ENCODE results near the gene ATP8B1.

ATP8B1 gene

DNA sequence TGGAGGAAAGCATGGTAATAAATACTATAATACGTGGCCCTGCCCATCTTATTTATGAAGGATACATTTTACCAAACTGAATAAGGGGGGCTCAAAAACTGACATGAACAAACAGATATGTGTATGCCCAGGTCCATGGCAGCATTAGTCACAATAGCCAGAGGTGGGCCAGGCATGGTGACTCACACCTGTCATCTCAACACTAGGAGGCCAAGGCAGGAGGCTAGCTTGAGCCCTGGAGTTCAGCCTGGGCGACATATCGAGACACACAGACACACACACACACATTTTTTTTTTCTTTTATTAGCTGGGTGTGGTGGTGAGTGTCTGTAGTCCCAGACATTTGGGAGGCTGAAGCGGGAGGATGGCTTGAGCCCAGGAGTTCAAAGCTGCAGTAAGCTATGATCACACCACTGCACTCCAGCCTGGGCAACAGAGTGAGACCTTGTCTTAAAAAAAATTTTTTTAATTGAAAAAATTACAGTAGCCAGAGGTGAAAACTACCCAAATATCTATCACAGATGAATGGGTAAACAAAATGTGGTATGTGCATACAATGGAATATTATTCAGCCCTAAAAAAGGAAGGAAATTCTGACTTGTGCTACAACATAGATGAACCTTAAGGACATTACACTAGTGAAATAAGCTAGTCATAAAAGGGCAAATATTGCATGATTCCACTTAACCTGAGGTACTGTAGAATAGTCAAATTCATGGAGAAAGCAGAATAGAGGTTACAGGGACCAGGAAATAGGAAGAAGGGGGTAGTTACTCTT, 8.0 kb downstream of the ATP8B1 start:
- in situ Hi-C loops (cut with MboI; ENCODE audit: low sequenced_read_pairs): no loop called here

DNA sequence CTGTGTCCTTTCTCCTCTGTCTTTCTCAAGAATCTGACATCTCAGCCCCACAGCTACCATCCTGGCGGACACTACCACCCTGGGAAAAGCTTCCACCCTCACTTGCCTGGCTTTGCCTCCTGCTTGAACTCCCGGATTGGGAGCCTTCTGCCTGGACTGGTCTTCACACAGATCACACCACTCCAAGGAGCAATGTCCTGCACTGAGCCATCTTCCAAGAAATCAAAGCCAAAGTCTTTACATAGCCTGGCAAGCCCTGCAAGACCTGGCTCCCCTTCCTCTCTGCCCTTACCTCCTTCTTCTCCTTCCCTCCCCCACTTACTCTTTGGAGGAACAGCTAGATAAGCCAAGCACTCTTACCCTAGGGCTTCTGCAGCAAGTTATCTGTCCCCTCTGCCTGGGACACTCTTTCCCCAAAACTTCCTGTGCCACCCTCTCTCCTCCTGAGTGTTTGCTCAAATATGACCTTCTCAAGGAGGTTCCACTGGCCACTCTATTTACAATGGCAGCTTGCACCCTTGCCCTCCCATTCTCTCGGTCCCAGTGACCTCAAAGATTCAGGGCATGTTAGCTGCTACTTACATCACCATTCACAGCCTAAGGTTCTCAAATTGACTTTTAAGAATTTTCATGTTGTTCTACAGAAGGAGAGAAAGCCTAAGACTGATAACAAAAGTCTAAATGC, 9.7 kb downstream of the ATP8B1 start:
- in situ Hi-C loops (cut with MboI; ENCODE audit: low sequenced_read_pairs): no loop called here

DNA sequence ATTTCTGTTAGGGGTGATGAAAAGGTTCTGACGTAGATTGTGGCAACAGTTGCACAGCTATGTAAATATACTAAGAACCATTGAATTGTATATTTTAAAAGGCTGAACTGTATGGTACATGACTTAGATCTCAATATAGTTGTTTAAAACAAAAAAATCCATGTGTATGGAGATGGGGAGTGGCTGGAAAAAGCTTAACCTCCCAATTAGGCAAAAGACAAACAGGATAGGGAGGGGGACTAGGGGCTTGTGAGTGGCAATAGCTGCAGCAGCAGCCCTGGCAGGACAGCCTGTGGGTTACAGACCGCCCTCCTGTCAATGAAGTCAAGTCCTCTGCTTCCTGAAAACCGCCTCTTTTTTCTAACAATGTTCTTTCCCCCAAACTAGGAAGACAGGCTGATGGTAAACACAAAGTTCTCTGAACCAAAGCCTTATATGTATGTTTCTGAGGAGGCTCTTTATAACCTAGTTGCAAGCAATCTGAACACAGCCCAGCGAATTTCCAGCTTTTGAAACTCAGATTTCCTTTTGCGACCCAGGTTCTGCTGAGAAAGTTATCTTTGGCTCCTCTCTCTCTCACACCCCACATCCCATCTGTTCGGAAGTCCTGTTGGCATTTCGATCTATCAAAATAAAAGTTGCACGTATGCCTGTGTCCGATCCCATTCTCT, 10.3 kb downstream of the ATP8B1 start:
- in situ Hi-C loops (cut with MboI; ENCODE audit: low sequenced_read_pairs): no loop called here

DNA sequence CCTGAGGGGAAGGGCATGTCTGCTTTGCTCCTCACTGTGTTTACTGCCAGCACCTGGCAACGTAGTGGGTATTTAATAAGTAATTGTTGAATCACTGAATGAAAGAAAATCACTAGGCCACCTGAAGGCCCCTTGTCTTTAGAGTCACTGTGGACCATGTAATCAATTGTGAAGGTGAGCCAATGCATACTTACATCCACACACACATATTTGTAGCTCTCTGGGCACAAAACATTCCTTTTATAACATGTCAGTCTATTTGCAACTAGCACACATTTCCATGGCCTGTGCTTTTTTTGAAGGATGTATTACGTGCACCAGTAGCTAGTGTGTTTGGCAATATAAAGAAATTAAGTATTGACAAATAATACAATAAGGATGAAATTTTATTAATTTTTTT, 11.2 kb downstream of the ATP8B1 start:
- in situ Hi-C loops (cut with MboI; ENCODE audit: low sequenced_read_pairs): no loop called here

DNA sequence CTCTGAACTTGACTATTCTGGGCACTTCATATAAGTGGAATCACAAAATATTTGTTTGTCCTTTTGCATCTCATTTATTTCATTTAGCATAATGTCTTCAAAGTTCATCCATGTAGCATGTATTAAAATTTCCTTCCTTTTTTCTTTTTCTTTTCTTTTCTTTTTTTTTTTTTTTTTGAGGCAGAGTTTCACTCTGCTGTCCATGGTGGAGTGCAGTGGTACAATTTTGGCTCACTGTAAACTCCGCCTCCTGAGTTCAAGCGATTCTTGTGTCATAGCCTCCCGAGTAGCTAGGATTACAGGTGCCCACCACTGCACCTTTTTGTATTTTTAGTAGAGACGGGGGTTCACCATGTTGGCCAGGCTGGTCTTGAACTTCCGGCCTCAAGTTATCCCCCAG, 11.9 kb downstream of the ATP8B1 start:
- in situ Hi-C loops (cut with MboI; ENCODE audit: low sequenced_read_pairs): no loop called here

DNA sequence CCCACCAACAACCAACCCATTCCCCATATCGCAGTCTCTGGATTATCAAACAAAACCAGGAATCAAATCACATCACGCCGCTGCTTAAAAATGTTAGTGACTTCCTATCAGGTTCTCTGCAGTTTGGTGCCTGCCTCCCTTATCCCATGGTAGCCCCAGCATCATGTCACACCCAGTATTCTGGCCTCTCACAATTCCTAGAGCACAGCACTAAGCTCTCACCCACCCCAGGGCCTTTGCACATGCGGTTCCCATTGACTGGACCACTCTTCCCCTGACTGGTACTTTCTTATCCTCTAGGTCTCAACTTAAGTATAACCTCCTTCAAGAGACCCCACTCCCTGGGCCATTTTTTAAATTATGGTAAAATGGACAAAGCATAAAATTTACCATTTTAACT, 12.8 kb downstream of the ATP8B1 start:
- in situ Hi-C loops (cut with MboI; ENCODE audit: low sequenced_read_pairs): no loop called here

DNA sequence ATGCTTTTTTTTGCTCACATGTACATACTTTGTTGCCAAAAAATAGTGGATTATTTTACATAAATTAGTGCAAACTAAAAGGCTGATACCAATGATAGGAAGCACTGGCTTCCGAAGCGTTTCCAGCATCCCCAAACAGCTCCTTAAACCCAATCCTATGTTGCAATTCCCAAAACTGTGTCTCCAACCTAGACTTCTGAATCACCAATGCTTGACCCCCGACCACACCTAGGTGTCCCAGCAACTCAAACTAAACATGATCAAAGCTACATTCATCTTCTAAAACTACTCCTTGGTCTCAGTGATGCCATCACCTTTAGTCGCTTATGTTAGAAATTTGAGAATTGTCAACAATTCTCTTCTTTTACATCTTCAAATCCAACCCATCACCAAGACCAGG, 13.4 kb downstream of the ATP8B1 start:
- in situ Hi-C loops (cut with MboI; ENCODE audit: low sequenced_read_pairs): no loop called here

DNA sequence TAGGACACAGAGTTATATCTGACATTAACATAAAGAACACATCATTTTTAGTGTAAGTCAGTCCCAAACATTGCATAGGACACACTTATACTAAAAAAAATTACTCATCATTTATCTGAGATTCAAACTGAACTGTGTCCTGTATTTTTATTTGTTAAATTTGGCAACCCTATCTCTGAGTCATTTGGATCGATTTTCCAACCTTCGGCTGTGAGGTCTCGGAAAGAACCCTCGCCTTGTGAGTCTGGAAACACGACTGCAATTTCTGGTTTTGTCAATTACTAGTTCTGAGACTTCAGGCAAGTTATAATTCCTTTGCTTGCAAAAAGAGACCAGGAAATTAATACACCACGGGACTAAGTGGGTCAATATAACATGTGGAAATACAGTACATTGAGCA, 14.0 kb downstream of the ATP8B1 start:
- in situ Hi-C loops (cut with MboI; ENCODE audit: low sequenced_read_pairs): no loop called here

DNA sequence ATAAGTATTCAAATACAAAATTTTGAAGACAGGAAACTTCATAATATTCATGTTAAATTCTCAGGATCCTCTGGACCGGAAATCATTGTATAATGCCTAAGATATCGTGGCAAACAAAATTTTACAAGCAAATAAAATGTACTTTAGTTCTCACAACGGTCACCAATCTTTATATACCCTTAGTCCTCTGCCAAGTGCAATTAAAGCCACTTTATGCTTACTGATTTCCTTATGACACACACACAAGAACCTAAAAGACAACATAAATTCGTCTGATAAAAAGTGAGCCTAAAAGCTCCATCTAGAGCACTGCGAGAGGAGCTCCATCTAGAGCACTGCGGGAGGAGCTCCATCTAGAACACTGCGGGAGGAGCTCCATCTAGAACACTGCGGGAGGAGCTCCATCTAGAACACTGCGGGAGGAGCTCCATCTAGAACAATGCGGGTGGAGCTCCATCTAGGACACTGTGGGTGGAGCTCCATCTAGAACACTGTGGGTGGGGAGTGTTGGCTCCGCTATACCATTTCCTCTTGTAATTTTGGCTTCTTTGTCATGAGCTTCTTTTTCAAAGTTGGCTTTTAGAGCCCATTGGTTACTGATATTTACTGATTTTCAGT, 15.9 kb downstream of the ATP8B1 start:
- in situ Hi-C loops (cut with MboI; ENCODE audit: low sequenced_read_pairs): no loop called here

DNA sequence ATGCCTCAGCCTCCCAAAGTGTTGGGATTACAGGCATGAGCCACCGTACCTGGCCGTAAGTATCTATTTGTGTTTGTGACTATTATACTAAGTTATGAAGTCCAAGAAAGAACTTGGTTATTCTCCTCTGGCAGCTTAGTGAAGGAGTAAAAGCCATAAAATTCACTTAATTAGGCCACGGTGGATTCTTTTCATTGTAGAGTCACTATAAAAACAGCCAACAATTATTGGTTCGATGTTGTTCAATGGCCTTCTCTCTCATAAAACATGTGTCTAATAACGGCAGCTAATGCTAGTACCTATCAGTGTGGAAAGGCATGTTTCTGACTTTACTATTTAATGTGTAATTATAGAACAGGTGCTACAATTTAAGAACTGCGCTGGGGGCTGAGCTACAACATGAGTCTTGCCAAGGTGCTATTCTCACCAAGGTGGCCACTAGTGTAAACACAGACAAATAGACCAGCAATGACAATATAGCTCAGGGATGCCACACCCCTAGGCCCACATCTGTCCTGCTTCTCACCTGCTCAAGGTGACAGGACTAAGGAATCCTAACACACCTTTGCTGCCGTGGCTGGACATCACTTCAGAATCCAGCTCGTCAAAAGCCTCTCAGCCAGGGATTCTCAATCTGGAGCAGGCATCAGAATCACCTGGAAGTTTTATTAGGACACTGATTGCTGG, 17.2 kb downstream of the ATP8B1 start:
- in situ Hi-C loops (cut with MboI; ENCODE audit: low sequenced_read_pairs): no loop called here

DNA sequence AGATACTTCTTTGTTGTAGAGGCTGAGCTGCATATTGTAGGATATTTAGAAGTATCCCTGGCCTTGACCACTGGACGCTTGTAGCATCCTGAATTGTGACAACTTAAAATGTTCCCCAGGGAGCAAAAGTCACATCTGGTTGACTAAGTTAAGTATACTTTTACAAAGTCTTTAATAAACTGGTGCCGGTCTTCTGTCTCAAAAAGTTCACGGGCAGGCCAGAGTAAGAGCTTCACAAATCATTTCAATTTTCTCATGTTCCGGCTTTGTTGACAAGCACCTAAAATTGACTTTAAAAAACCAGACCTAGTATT, 18.4 kb downstream of the ATP8B1 start:
- in situ Hi-C loops (cut with MboI; ENCODE audit: low sequenced_read_pairs): no loop called here

DNA sequence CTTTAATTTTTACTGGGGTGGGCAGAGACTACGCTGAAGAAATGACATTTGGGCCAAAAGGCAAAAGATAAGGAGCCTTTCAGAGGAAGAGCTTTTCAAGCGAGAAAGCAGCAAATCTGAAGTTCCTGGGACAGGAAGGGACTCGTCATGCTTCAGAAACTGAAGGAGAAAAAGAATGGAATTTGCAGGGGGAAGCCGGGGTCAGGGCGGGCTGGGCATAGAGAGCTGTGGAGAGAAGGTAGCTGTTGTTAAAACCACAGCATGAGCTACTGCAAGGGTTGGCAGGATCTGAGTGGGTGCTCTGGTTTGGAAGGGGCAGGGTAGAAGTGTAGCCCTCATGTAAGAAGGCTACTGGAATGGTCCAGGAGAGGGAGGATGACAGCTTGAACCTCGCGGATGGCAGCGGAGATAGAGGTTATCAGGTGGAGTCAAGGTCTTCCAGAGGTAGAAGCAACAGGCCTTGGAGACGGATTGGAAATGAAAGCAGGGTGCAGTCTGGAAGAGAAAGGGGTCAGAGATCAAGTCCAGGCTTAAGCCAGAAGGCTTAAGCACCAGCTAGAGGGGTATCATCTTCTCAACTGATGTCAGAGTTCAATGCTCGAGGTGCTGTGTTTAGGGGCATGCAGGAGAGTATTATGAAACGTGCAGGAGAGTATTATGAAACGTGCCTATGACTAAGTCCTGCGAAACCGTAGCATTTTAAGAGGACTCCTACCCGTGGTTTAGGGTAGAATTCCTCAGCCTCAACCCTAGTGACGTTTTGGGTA, 18.9 kb downstream of the ATP8B1 start:
- in situ Hi-C loops (cut with MboI; ENCODE audit: low sequenced_read_pairs): no loop called here

DNA sequence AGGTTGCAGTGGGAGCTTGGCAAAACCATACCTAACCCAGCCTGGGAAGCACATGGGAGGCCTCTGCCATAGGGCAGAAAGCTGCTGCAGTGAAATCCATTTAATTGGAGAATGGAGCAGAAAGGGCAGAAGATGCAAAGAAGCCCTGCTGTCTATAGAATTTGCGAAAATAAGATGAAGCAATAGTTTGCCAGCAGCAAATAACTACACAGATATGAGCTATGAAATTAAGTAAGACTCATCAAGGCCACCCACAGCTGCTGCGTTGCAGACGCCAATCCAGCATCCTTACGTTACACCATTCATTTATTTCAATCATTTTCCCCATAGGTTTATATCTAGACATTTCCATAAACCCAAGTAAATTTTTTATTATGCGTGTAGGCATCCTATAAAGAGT, 21.1 kb downstream of the ATP8B1 start:
- in situ Hi-C loops (cut with MboI; ENCODE audit: low sequenced_read_pairs): no loop called here

DNA sequence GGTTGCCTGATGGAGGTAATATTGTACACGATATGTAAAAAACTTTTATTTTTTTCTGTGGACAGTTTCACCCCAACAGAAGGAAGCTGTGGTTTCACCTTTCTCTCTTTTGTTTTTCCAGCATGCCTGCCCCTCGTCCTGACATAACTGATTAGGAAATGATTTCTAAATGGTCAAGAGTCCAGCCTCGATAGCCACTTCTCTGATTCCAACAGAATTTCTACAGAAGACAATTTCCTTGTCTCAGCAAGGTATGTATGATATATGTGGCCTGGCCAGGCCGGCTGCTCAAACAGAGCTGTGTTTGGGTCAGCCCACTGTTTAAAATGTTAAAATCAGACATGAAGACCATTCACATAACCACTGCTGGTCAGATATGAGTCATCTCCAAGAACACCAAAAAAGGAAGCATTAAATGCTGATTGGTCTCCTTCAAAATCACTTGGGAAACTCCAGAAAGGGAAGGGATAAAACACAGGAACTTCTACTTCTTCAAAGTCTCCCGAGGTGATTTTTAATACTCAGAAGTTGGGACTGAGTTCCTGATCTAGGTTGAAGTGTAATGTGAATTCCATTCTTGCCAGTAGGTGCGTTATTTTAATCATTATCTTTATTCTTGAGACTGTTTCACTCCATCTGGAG, 22.3 kb downstream of the ATP8B1 start:
- in situ Hi-C loops (cut with MboI; ENCODE audit: low sequenced_read_pairs): no loop called here

DNA sequence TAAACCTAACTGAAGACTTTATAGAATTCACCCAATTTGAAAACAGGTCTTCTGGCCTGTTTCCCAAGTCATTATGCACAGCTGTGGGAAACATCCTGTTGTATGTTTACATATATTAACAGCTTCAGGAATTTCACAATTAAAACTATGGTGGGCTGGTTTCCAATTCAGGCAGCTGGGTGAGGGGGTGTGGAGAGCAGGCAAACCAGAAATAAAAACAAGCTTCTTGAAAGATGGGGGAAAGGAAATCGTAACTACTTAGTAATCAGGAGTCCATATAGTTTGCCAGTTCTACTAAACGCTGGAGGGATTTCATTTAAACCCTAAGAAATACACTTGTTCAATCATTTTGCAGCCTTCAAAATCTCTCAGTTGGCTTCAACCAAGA, 22.8 kb downstream of the ATP8B1 start:
- in situ Hi-C loops (cut with MboI; ENCODE audit: low sequenced_read_pairs): no loop called here

DNA sequence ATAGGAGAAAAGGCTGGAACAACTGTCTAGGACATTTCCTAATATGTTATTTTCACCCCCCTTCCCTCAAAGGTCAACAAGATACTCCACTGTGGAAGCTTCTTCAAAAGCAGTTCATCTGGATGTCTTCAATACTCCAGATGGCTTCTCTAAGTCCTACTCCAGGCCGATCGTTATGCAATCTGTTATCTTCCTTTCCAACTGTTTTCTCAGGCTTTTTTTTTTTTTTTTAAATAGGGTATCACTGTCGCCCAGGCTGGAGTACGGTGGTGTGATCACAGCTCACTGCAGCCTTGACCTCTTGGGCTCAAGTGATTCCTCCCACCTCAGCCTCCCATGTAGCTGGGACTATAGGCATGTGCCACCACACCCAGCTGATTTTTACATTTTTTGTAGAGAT, 26.3 kb downstream of the ATP8B1 start:
- in situ Hi-C loops (cut with MboI; ENCODE audit: low sequenced_read_pairs): no loop called here

DNA sequence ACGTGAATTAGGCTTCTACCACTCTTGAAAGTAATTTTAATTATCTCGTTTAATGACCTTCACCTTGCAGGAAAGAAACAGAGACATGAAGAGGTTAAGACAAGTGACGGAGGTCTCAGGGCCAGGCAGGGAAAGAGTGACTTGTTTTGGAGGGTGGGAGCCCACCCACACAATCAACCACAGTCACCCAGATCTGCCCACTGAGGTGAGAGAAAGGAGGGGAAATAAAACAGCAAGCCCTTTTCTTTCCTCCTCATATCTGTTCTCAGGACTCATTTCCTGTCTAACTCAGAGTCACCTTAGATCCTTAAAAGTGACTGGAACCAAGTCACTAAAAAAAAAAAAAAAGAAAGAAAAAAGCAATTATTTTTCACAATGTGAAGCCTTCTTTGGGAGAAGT, 26.8 kb downstream of the ATP8B1 start:
- in situ Hi-C loops (cut with MboI; ENCODE audit: low sequenced_read_pairs): no loop called here

DNA sequence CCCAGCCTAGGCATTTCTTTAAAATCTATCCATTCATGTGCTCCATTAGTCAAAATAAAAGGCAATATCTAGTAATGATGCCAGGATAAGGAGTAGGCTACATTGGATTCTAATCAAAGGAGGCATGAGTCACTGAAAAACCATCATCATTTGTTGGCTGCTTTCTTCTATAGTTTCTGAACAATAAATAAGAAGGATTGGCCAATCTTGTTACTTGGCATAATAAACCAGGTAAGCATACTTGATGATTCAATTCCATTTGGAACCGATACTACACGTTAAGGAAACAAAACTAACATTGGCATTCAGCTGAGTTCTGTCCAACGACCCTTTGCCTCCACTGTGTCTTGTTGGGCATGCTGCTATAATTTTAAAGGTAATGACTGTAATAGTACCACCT, 27.2 kb downstream of the ATP8B1 start:
- in situ Hi-C loops (cut with MboI; ENCODE audit: low sequenced_read_pairs): no loop called here

DNA sequence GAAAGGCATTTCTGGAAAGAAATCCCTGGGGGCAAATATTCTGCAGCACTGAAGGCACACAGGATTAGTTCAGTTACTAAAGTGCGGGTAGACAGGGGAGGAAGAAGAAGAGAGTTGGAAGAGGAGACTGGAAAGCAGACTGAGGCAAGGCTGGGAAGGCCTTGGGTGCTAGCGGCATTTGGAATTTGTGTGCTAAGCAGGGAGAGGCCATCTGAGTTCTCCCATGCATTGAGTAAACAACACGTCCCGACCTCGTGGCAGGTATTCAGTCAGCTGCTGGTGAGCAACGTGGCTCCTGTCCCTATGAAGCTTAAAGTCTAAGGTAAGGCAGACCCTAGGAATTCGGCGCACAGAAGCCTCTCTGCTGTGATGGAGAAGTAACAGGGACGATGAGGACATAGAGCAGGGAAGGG, 30.7 kb downstream of the ATP8B1 start:
- in situ Hi-C loops (cut with MboI; ENCODE audit: low sequenced_read_pairs): no loop called here

DNA sequence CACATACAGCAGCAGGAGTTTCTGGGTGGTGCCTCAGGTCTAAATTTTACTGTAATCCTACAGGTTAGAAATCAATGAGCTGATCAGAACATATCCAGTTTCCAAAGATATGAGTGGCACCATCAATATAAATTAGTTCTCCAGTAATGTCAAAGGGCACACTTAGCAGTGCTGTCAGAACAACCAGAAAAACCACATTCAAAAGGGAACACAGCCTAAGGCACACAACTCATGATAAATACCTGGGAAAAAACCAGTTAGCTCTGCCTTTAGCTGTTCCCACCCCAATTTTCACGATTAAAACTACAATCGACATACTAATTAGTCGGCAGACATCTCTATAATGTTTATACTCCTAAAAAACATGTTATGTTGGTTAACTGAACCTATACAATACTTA, 31.5 kb downstream of the ATP8B1 start:
- in situ Hi-C loops (cut with MboI; ENCODE audit: low sequenced_read_pairs): no loop called here
